ENCODE measurements around the gene AP4M1.
A peak's percentile ranks its signal among the peaks of the same experiment; 100 is the strongest.
"Not testable (repeated sequence)": the region's sequence is repeated elsewhere in the genome, so short reads cannot be mapped to it uniquely, and the experiment has no call there.

AP4M1 gene

GRCh38 chr7:100130608-100131453 is 29.4 kb downstream of the AP4M1 start:
- ATAC-seq (replicated peaks; ENCODE audit: extremely low read depth, poor library complexity, severe bottlenecking) (no peak), DNase-seq (ENCODE audit: low spot score in 2 of 2) (peak; percentile 73 to 92)
- H3K36me3 Mint-ChIP-seq (ENCODE audit: insufficient read depth): peaks cover 12% of the 10 kb centered on the region
- H3K4me1 Mint-ChIP-seq: peaks cover 31% of the 10 kb centered on the region
- H3K9me3 Mint-ChIP-seq: no peaks in the 10 kb centered on the region
- peak overlapping the region; percentile 18 for H3K4me3 Mint-ChIP-seq
- peak overlapping the region; percentile 89 for H3K27ac Mint-ChIP-seq (ENCODE audit: low read depth)
- H3K27me3 Mint-ChIP-seq: no peaks in the 10 kb centered on the region

GRCh38 chr7:100132126-100132525 is 30.7 kb downstream of the AP4M1 start:
- no peak overlapping the region for H3K4me3 Mint-ChIP-seq
- ATAC-seq (replicated peaks; ENCODE audit: extremely low read depth, poor library complexity, severe bottlenecking): no peak
- H3K4me1 Mint-ChIP-seq: peaks cover 21% of the 10 kb centered on the region
- peaks cover 3% of the 10 kb centered on the region for H3K36me3 Mint-ChIP-seq (ENCODE audit: insufficient read depth)
- no peaks in the 10 kb centered on the region for H3K27me3 Mint-ChIP-seq
- H3K27ac Mint-ChIP-seq (ENCODE audit: low read depth): peak overlapping the region; percentile 39
- no peaks in the 10 kb centered on the region for H3K9me3 Mint-ChIP-seq
- DNase-seq (ENCODE audit: low spot score in 2 of 2): no peak

GRCh38 chr7:100132697-100133151 is 31.3 kb downstream of the AP4M1 start:
- ATAC-seq (replicated peaks; ENCODE audit: extremely low read depth, poor library complexity, severe bottlenecking): peak; percentile 68
- Mint-ChIP-seq H3K4me1 (peaks cover 19% of the 10 kb centered on the region), H3K9me3 (no peaks in the 10 kb centered on the region), H3K36me3 (ENCODE audit: insufficient read depth) (peaks cover 3% of the 10 kb centered on the region), H3K27ac (ENCODE audit: low read depth) (peak overlapping the region; percentile 39), H3K27me3 (no peaks in the 10 kb centered on the region), H3K4me3 (no peak overlapping the region)
- DNase-seq (ENCODE audit: low spot score in 2 of 2): peak; percentile 39 to 46

GRCh38 chr7:100137851-100138760 is 36.7 kb downstream of the AP4M1 start:
- ATAC-seq (replicated peaks; ENCODE audit: extremely low read depth, poor library complexity, severe bottlenecking): no peak
- Mint-ChIP-seq H3K27ac (ENCODE audit: low read depth) (no peak overlapping the region), H3K9me3 (no peaks in the 10 kb centered on the region), H3K27me3 (peaks cover 8% of the 10 kb centered on the region), H3K36me3 (ENCODE audit: insufficient read depth) (no peaks in the 10 kb centered on the region), H3K4me1 (no peaks in the 10 kb centered on the region), H3K4me3 (no peak overlapping the region)
- DNase-seq (ENCODE audit: low spot score in 2 of 2): no peak

- Mint-ChIP-seq H3K36me3 (ENCODE audit: insufficient read depth) (no peaks in the 10 kb centered on the region), H3K4me1 (no peaks in the 10 kb centered on the region), H3K9me3 (no peaks in the 10 kb centered on the region), H3K27me3 (peaks cover 8% of the 10 kb centered on the region), H3K4me3 (no peak overlapping the region), H3K27ac (ENCODE audit: low read depth) (no peak overlapping the region)
- DNase-seq (ENCODE audit: low spot score in 2 of 2) (no peak), ATAC-seq (replicated peaks; ENCODE audit: extremely low read depth, poor library complexity, severe bottlenecking) (no peak)
Observed at GRCh38 chr7:100141555-100141949, 40.1 kb downstream of the AP4M1 start.

- Mint-ChIP-seq H3K27me3 (peaks cover 8% of the 10 kb centered on the region), H3K4me3 (no peak overlapping the region), H3K27ac (ENCODE audit: low read depth) (no peak overlapping the region), H3K36me3 (ENCODE audit: insufficient read depth) (no peaks in the 10 kb centered on the region), H3K9me3 (no peaks in the 10 kb centered on the region), H3K4me1 (no peaks in the 10 kb centered on the region)
- no peak for ATAC-seq (replicated peaks; ENCODE audit: extremely low read depth, poor library complexity, severe bottlenecking)
- no peak for DNase-seq (ENCODE audit: low spot score in 2 of 2)
Observed at GRCh38 chr7:100142461-100142860, 41.0 kb downstream of the AP4M1 start.

GRCh38 chr7:100146350-100146749 is 44.9 kb downstream of the AP4M1 start:
- H3K4me3 Mint-ChIP-seq; DNase-seq (ENCODE audit: low spot score in 2 of 2); H3K9me3 Mint-ChIP-seq; ATAC-seq (replicated peaks; ENCODE audit: extremely low read depth, poor library complexity, severe bottlenecking); H3K27ac Mint-ChIP-seq (ENCODE audit: low read depth); H3K27me3 Mint-ChIP-seq: not testable (repeated sequence)
- Mint-ChIP-seq H3K36me3 (ENCODE audit: insufficient read depth) (peaks cover 10% of the 10 kb centered on the region), H3K4me1 (peaks cover 17% of the 10 kb centered on the region)

- ATAC-seq (replicated peaks; ENCODE audit: extremely low read depth, poor library complexity, severe bottlenecking) (no peak), DNase-seq (ENCODE audit: low spot score in 2 of 2) (no peak)
- Mint-ChIP-seq H3K9me3 (no peaks in the 10 kb centered on the region), H3K4me3 (no peak overlapping the region), H3K36me3 (ENCODE audit: insufficient read depth) (peaks cover 17% of the 10 kb centered on the region), H3K27me3 (no peaks in the 10 kb centered on the region), H3K4me1 (peaks cover 21% of the 10 kb centered on the region), H3K27ac (ENCODE audit: low read depth) (no peak overlapping the region)
Observed at GRCh38 chr7:100147278-100147677, 45.8 kb downstream of the AP4M1 start.

- Mint-ChIP-seq H3K36me3 (ENCODE audit: insufficient read depth) (peaks cover 20% of the 10 kb centered on the region), H3K27ac (ENCODE audit: low read depth) (peak overlapping the region; percentile 97), H3K4me3 (peak overlapping the region; percentile 94), H3K27me3 (no peaks in the 10 kb centered on the region), H3K9me3 (no peaks in the 10 kb centered on the region), H3K4me1 (peaks cover 26% of the 10 kb centered on the region)
- DNase-seq (ENCODE audit: low spot score in 2 of 2) (no peak), ATAC-seq (replicated peaks; ENCODE audit: extremely low read depth, poor library complexity, severe bottlenecking) (peak; percentile 4)
Observed at GRCh38 chr7:100148225-100148558, 46.7 kb downstream of the AP4M1 start.

- peak; percentile 96 for ATAC-seq (replicated peaks; ENCODE audit: extremely low read depth, poor library complexity, severe bottlenecking)
- Mint-ChIP-seq H3K4me1 (peaks cover 26% of the 10 kb centered on the region), H3K27ac (ENCODE audit: low read depth) (peak within 1 kb of the TSS; percentile 97), H3K27me3 (no peaks in the 10 kb centered on the region), H3K9me3 (no peaks in the 10 kb centered on the region), H3K36me3 (ENCODE audit: insufficient read depth) (peaks cover 23% of the 10 kb centered on the region), H3K4me3 (peak within 1 kb of the TSS; percentile 94)
- DNase-seq (ENCODE audit: low spot score in 2 of 2): peak; percentile 90 to 98
Observed at GRCh38 chr7:100148559-100149328, 47.3 kb downstream of the AP4M1 start, which contains the start of gene LAMTOR4. LAMTOR4 (plus strand) TSS chr7:100148918; CDS start chr7:100148973, 55 bp downstream.

GRCh38 chr7:100152404-100152803 is 51.0 kb downstream of the AP4M1 start:
- no peak overlapping the region for H3K4me3 Mint-ChIP-seq
- H3K27me3 Mint-ChIP-seq: no peaks in the 10 kb centered on the region
- peak overlapping the region; percentile 33 for H3K27ac Mint-ChIP-seq (ENCODE audit: low read depth)
- DNase-seq (ENCODE audit: low spot score in 2 of 2) (no peak), ATAC-seq (replicated peaks; ENCODE audit: extremely low read depth, poor library complexity, severe bottlenecking) (no peak)
- H3K36me3 Mint-ChIP-seq (ENCODE audit: insufficient read depth): peaks cover 28% of the 10 kb centered on the region
- peaks cover 46% of the 10 kb centered on the region for H3K4me1 Mint-ChIP-seq
- H3K9me3 Mint-ChIP-seq: no peaks in the 10 kb centered on the region
